Neuron (in vitro differentiated cells): ENCODE data around the gene KRT4.

Experiments used
- H2AFZ ChIP-seq: one replicate; pipeline ENCODE4 v1.6.1; 2013; ENCODE audit warnings: low read depth, mild to moderate bottlenecking, inconsistent platforms, low read length, moderate library complexity
- H3K27me3 ChIP-seq: one replicate; pipeline ENCODE4 v1.6.1; 2013; ENCODE audit warnings: low read length; ENCODE audit not compliant: insufficient read depth
- H3K36me3 ChIP-seq: one replicate; pipeline ENCODE4 v1.6.1; 2013; ENCODE audit warnings: low read length; ENCODE audit not compliant: insufficient read depth
- H3K4me1 ChIP-seq: one replicate; pipeline ENCODE4 v1.6.1; 2013; ENCODE audit warnings: low read length; ENCODE audit not compliant: insufficient read depth
- H3K4me3 ChIP-seq: 2 replicates; pipeline ENCODE4 v1.5.1; 2013; ENCODE audit warnings: mild to moderate bottlenecking, low read length, moderate library complexity
- H3K9me3 ChIP-seq: one replicate; pipeline ENCODE4 v1.6.1; 2013; ENCODE audit warnings: low read length

The KRT4 gene

DNA sequence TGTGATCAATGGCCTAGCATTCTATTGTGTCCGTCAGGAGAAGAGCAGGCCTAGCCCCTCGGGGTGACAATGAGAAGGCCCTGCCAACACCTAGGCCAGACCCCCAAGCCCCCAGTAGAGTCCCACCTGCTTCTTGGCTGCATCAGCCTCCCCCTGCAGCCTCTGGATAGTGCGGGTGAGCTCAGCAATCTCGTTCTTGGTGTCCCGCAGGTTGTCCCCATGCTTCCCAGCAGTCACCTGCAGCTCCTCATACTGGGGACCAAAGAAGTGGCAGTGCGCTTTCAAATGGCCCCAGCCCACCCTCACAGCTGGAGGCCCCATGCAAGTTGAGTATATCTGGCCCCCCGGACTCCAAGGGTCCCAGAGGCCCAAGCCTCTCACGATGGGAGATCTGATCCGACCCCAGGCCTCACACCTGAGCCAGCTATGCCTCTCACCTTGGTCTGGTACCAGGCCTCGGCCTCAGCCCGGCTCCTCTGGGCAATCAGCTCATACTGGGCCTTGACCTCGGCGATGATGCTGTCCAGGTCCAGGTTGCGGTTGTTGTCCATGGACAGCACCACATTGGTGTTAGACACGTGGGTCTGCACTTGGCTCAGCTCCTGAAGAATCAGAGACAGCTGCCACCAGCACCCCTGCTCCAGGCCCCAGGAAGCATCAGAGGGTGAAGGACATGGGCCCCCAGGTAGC, 10.0 kb upstream of the KRT4 start:
- H3K36me3 ChIP-seq: no peaks in the 10 kb centered on the region
- no peak overlapping the region for H2AFZ ChIP-seq
- H3K4me3 ChIP-seq: no peak overlapping the region
- H3K4me1 ChIP-seq: no peaks in the 10 kb centered on the region
- no peaks in the 10 kb centered on the region for H3K9me3 ChIP-seq
- peaks cover 6% of the 10 kb centered on the region for H3K27me3 ChIP-seq

GRCh38 chr12:52822771-52823510, 9.0 kb upstream of the KRT4 start:
- Histone ChIP-seq H3K36me3 (no peaks in the 10 kb centered on the region), H3K4me3 (no peak overlapping the region), H3K27me3 (peaks cover 6% of the 10 kb centered on the region), H2AFZ (no peak overlapping the region), H3K9me3 (no peaks in the 10 kb centered on the region), H3K4me1 (no peaks in the 10 kb centered on the region)

DNA sequence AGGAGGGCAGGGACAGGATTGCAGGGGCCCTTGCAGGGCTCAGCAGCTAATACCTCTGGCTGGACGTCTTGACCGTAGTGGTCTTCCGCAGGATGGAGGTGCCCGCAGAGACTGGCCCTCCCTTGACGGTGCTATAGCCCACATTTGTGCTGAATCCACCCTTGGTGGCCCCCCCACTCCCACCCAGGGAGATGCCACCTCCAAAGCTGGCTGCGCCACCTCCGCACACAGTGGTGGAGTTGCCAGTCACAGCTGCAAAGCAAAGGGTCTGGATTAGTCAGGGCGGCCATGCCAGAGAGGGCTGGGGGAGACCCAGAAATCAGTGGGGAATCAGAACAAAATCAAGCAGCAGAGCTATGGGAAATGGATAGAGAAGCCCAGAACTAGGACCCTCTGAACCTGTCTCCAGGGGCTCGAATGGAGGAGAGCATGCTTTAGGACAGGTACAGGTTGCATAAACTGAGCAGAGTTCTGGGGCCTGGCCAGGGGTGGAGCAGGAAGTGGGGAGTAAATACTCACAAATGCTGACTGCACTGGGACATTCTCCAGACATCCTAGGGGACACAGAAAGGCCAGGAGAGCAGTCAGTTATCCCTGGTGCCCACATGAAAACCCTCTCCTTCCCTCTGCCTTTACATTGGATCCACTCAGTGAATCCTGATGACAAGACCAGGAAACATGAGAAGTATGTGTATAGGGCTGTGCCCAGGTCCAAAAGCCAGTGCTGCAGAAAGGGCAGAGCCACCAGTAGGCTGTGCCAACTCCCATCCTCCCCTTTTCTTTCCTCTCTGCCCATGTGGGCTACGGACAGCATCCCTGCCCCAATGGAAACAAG, 8.1 kb upstream of the KRT4 start:
- H3K4me3 ChIP-seq: no peak overlapping the region
- no peaks in the 10 kb centered on the region for H3K9me3 ChIP-seq
- H3K4me1 ChIP-seq: no peaks in the 10 kb centered on the region
- H2AFZ ChIP-seq: no peak overlapping the region
- H3K27me3 ChIP-seq: peaks cover 6% of the 10 kb centered on the region
- no peaks in the 10 kb centered on the region for H3K36me3 ChIP-seq

- Histone ChIP-seq H3K4me1 (no peaks in the 10 kb centered on the region), H3K36me3 (no peaks in the 10 kb centered on the region), H3K9me3 (no peaks in the 10 kb centered on the region), H2AFZ (no peak overlapping the region), H3K27me3 (peaks cover 6% of the 10 kb centered on the region), H3K4me3 (no peak overlapping the region)
Measured at GRCh38 chr12:52821071-52821730, 7.3 kb upstream of the KRT4 start.

- Histone ChIP-seq H2AFZ (no peak overlapping the region), H3K36me3 (no peaks in the 10 kb centered on the region), H3K4me1 (no peaks in the 10 kb centered on the region), H3K27me3 (peaks cover 6% of the 10 kb centered on the region), H3K4me3 (no peak overlapping the region), H3K9me3 (no peaks in the 10 kb centered on the region)
Measured at GRCh38 chr12:52820521-52820920, 6.6 kb upstream of the KRT4 start.

GRCh38 chr12:52819731-52820510, 6.0 kb upstream of the KRT4 start:
- H3K36me3 ChIP-seq: no peaks in the 10 kb centered on the region
- H3K27me3 ChIP-seq: peaks cover 6% of the 10 kb centered on the region
- H3K9me3 ChIP-seq: no peaks in the 10 kb centered on the region
- no peak overlapping the region for H2AFZ ChIP-seq
- H3K4me1 ChIP-seq: no peaks in the 10 kb centered on the region
- no peak overlapping the region for H3K4me3 ChIP-seq

DNA sequence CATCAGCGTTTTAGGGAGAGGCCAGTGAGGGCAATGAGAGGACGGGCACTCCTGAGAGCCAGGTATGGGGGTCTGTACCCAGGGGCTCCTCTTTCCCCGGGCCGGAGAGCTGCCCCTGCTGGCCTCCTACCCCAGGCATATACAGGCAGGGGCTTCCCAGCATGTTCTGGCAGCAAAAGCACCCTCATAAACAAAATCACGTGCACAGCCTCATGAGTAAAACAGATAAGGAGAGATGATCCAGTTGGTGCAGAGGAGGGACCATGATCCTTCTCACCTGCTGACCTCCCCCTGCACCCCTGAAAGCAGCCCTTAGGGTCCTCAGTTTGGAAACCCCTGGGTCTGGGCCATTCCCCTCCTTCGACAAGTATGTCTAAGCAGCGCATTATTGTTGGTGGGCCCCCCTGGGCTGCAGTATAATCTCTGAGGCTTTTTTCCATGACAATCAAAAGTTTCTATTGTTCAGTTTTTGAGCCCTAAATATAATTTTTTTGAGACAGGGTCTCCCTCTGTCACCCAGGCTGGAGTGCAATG, 5.0 kb upstream of the KRT4 start:
- Histone ChIP-seq H3K4me3 (no peak overlapping the region), H3K9me3 (no peaks in the 10 kb centered on the region), H3K36me3 (no peaks in the 10 kb centered on the region), H3K4me1 (no peaks in the 10 kb centered on the region), H2AFZ (no peak overlapping the region), H3K27me3 (peaks cover 11% of the 10 kb centered on the region)

- Histone ChIP-seq H3K27me3 (peaks cover 11% of the 10 kb centered on the region), H3K9me3 (no peaks in the 10 kb centered on the region)
Measured at GRCh38 chr12:52818388-52818787, 4.5 kb upstream of the KRT4 start.

GRCh38 chr12:52817699-52818238, 3.9 kb upstream of the KRT4 start:
- Histone ChIP-seq H3K4me1 (no peaks in the 10 kb centered on the region), H3K27me3 (peaks cover 11% of the 10 kb centered on the region), H3K36me3 (no peaks in the 10 kb centered on the region), H3K4me3 (no peak overlapping the region), H3K9me3 (no peaks in the 10 kb centered on the region), H2AFZ (no peak overlapping the region)

More at GRCh38 chr12:52818388-52818787, 4.5 kb upstream of the KRT4 start:
- H2AFZ ChIP-seq: no peak overlapping the region
- no peaks in the 10 kb centered on the region for H3K36me3 ChIP-seq
- no peak overlapping the region for H3K4me3 ChIP-seq
- no peaks in the 10 kb centered on the region for H3K4me1 ChIP-seq

- Histone ChIP-seq H3K36me3 (no peaks in the 10 kb centered on the region), H3K9me3 (no peaks in the 10 kb centered on the region), H3K27me3 (peaks cover 7% of the 10 kb centered on the region), H3K4me1 (no peaks in the 10 kb centered on the region), H3K4me3 (no peak overlapping the region), H2AFZ (no peak overlapping the region)
Measured at GRCh38 chr12:52817003-52817698, 3.2 kb upstream of the KRT4 start.

- Histone ChIP-seq H2AFZ (no peak overlapping the region), H3K4me1 (no peaks in the 10 kb centered on the region), H3K4me3 (no peak overlapping the region), H3K36me3 (no peaks in the 10 kb centered on the region), H3K9me3 (no peaks in the 10 kb centered on the region), H3K27me3 (peaks cover 4% of the 10 kb centered on the region)
Measured at GRCh38 chr12:52815676-52816588, 2.0 kb upstream of the KRT4 start.
